ENCODE measurements around the gene FRMD5.
"Not testable (repeated sequence)": the region's sequence is repeated elsewhere in the genome, so short reads cannot be mapped to it uniquely, and the experiment has no call there.

Gene FRMD5

GRCh38 chr15:44023176-44023575 lies 171.9 kb downstream of the FRMD5 start:
- no peak for TF ChIP-seq CTCF (conservative IDR thresholded peaks at IDR 0.05; ENCODE audit: low read depth, low read length)
- no peak overlapping the region for H3K4me3 ChIP-seq (ENCODE audit: low read length)
- DNase-seq (ENCODE audit: low read depth): no peak

- no peak for TF ChIP-seq CTCF (conservative IDR thresholded peaks at IDR 0.05; ENCODE audit: low read depth, low read length)
- DNase-seq (ENCODE audit: low read depth): no peak
- no peak overlapping the region for H3K4me3 ChIP-seq (ENCODE audit: low read length)
These were observed 176.9 kb downstream of the FRMD5 start for GRCh38 chr15:44018151-44018550.

GRCh38 chr15:44015545-44016305 lies 179.3 kb downstream of the FRMD5 start:
- H3K4me3 ChIP-seq (ENCODE audit: low read length): no peak overlapping the region
- DNase-seq (ENCODE audit: low read depth): no peak
- no peak for TF ChIP-seq CTCF (conservative IDR thresholded peaks at IDR 0.05; ENCODE audit: low read depth, low read length)

GRCh38 chr15:44011238-44011854 lies 183.7 kb downstream of the FRMD5 start:
- DNase-seq (ENCODE audit: low read depth): no peak
- TF ChIP-seq CTCF (conservative IDR thresholded peaks at IDR 0.05; ENCODE audit: low read depth, low read length): no peak
- H3K4me3 ChIP-seq (ENCODE audit: low read length): no peak overlapping the region

- H3K4me3 ChIP-seq (ENCODE audit: low read length): no peak overlapping the region
- no peak for DNase-seq (ENCODE audit: low read depth)
- no peak for TF ChIP-seq CTCF (conservative IDR thresholded peaks at IDR 0.05; ENCODE audit: low read depth, low read length)
These were observed 185.0 kb downstream of the FRMD5 start for GRCh38 chr15:44010089-44010488.

GRCh38 chr15:44009038-44009437 lies 186.0 kb downstream of the FRMD5 start:
- no peak for TF ChIP-seq CTCF (conservative IDR thresholded peaks at IDR 0.05; ENCODE audit: low read depth, low read length)
- DNase-seq (ENCODE audit: low read depth): no peak
- no peak overlapping the region for H3K4me3 ChIP-seq (ENCODE audit: low read length)

GRCh38 chr15:44000248-44000647 lies 194.8 kb downstream of the FRMD5 start:
- H3K4me3 ChIP-seq (ENCODE audit: low read length): not testable (repeated sequence)
- peak; percentile 83 for DNase-seq (ENCODE audit: low read depth)

All from retinal pigment epithelial cell (primary cell).